LNCaP clone FGC (cell line): ENCODE measurements around the gene ANKRD45.
"Not testable (repeated sequence)": the region's sequence is repeated elsewhere in the genome, so short reads cannot be mapped to it uniquely, and the experiment has no call there.

ENCODE experiments used
- DNase-seq: peaks from one replicate; pipeline ENCODE4 v3.0.0-alpha.2; 2011; ENCODE audit warnings: low read depth
- H3K4me3 ChIP-seq: 2 replicates; pipeline ENCODE4 v1.5.1; 2011; ENCODE audit warnings: mild to moderate bottlenecking, low read depth, low read length, control low read depth
- CTCF ChIP-seq: IDR thresholded peaks from 2 replicates; pipeline ENCODE4 v1.5.1; 2012; ENCODE audit warnings: mild to moderate bottlenecking; ENCODE audit not compliant: control insufficient read depth, insufficient read depth; ENCODE audit errors: extremely low read depth

ANKRD45 gene

GRCh38 chr1:173705117-173705516 lies 35.5 kb upstream of the ANKRD45 start:
- DNase-seq = no peak
- TF ChIP-seq CTCF = no peak

GRCh38 chr1:173702736-173703135 lies 33.1 kb upstream of the ANKRD45 start:
- no peak overlapping the region for H3K4me3 ChIP-seq
- no peak for DNase-seq

More at GRCh38 chr1:173705117-173705516, 35.5 kb upstream of the ANKRD45 start:
- H3K4me3 ChIP-seq = no peak overlapping the region

GRCh38 chr1:173701299-173701698 lies 31.6 kb upstream of the ANKRD45 start:
- DNase-seq = not testable (repeated sequence)

More at GRCh38 chr1:173702736-173703135, 33.1 kb upstream of the ANKRD45 start:
- TF ChIP-seq CTCF = no peak

GRCh38 chr1:173693238-173693637 lies 23.6 kb upstream of the ANKRD45 start:
- H3K4me3 ChIP-seq = no peak overlapping the region
- DNase-seq = no peak
- no peak for TF ChIP-seq CTCF

More at GRCh38 chr1:173701299-173701698, 31.6 kb upstream of the ANKRD45 start:
- H3K4me3 ChIP-seq = not testable (repeated sequence)

GRCh38 chr1:173688300-173688699 lies 18.6 kb upstream of the ANKRD45 start:
- H3K4me3 ChIP-seq = no peak overlapping the region
- no peak for TF ChIP-seq CTCF
- DNase-seq = no peak

GRCh38 chr1:173685121-173685520 lies 15.5 kb upstream of the ANKRD45 start:
- not testable (repeated sequence) for DNase-seq

GRCh38 chr1:173683838-173684237 lies 14.2 kb upstream of the ANKRD45 start:
- H3K4me3 ChIP-seq, DNase-seq: not testable (repeated sequence)

More at GRCh38 chr1:173685121-173685520, 15.5 kb upstream of the ANKRD45 start:
- H3K4me3 ChIP-seq = not testable (repeated sequence)

GRCh38 chr1:173682184-173682583 lies 12.5 kb upstream of the ANKRD45 start:
- no peak for DNase-seq
- no peak for TF ChIP-seq CTCF

GRCh38 chr1:173680152-173680551 lies 10.5 kb upstream of the ANKRD45 start:
- not testable (repeated sequence) for H3K4me3 ChIP-seq, DNase-seq

More at GRCh38 chr1:173682184-173682583, 12.5 kb upstream of the ANKRD45 start:
- no peak overlapping the region for H3K4me3 ChIP-seq

- DNase-seq, H3K4me3 ChIP-seq: not testable (repeated sequence)
Measured at GRCh38 chr1:173674496-173674895, 4.8 kb upstream of the ANKRD45 start.
